HG02884 (cell line): ENCODE data around the gene TFDP1.
A peak's percentile ranks its signal among the peaks of the same experiment; 100 is the strongest.
"Not testable (repeated sequence)": the region's sequence is repeated elsewhere in the genome, so short reads cannot be mapped to it uniquely, and the experiment has no call there.

Experiments used
- ATAC-seq: cut with Tn5 transposase; IDR thresholded peaks from one replicate; pipeline ENCODE4 v1.9.1; 2021; ENCODE audit warnings: mild to moderate bottlenecking, moderate library complexity; ENCODE audit not compliant: unreplicated experiment

Gene TFDP1

GRCh38 chr13:113566227-113566561 lies 18.4 kb upstream of the TFDP1 start:
- no peak for ATAC-seq

- no peak for ATAC-seq
Measured at GRCh38 chr13:113567681-113568080, 16.9 kb upstream of the TFDP1 start.

- no peak for ATAC-seq
Measured at GRCh38 chr13:113573065-113573464, 11.5 kb upstream of the TFDP1 start.

GRCh38 chr13:113576597-113576996 lies 8.0 kb upstream of the TFDP1 start:
- ATAC-seq: no peak

- no peak for ATAC-seq
Measured at GRCh38 chr13:113577881-113578435, 6.6 kb upstream of the TFDP1 start.

- no peak for ATAC-seq
Measured at GRCh38 chr13:113579686-113580085, 4.9 kb upstream of the TFDP1 start.

GRCh38 chr13:113581871-113582270 lies 2.7 kb upstream of the TFDP1 start:
- no peak for ATAC-seq

- ATAC-seq: no peak
Measured at GRCh38 chr13:113582841-113583631, 1.5 kb upstream of the TFDP1 start.

GRCh38 chr13:113584870-113585671 lies 518 bp downstream of the TFDP1 start:
- ATAC-seq: peak; percentile 31

GRCh38 chr13:113585896-113586295 lies 1.3 kb downstream of the TFDP1 start:
- no peak for ATAC-seq

GRCh38 chr13:113586661-113587479 lies 2.3 kb downstream of the TFDP1 start:
- no peak for ATAC-seq

- ATAC-seq: no peak
Measured at GRCh38 chr13:113588394-113589111, 4.0 kb downstream of the TFDP1 start.

GRCh38 chr13:113589251-113589960 lies 4.9 kb downstream of the TFDP1 start:
- ATAC-seq: no peak

GRCh38 chr13:113589961-113590339 lies 5.4 kb downstream of the TFDP1 start:
- ATAC-seq: no peak

- no peak for ATAC-seq
Measured at GRCh38 chr13:113591750-113592149, 7.2 kb downstream of the TFDP1 start.

GRCh38 chr13:113592571-113592970 lies 8.0 kb downstream of the TFDP1 start:
- ATAC-seq: no peak

GRCh38 chr13:113594066-113594821 lies 9.7 kb downstream of the TFDP1 start:
- not testable (repeated sequence) for ATAC-seq

GRCh38 chr13:113595131-113595530 lies 10.6 kb downstream of the TFDP1 start:
- ATAC-seq: no peak
